HUES6 (cell line): ENCODE data around the gene LIFR.
"Not testable (repeated sequence)": the region's sequence is repeated elsewhere in the genome, so short reads cannot be mapped to it uniquely, and the experiment has no call there.

ENCODE experiments used
- H3K27ac ChIP-seq: 2 replicates; pipeline ENCODE4 v1.7.0; 2013; ENCODE audit warnings: low read depth, mild to moderate bottlenecking, low read length, inconsistent platforms
- H3K27me3 ChIP-seq: 2 replicates; pipeline ENCODE4 v1.6.1; 2013; ENCODE audit warnings: low read length; ENCODE audit not compliant: control insufficient read depth, insufficient read depth
- H3K36me3 ChIP-seq: 2 replicates; pipeline ENCODE4 v1.6.1; 2013; ENCODE audit warnings: low read length; ENCODE audit not compliant: control insufficient read depth, insufficient read depth
- H3K4me1 ChIP-seq: 2 replicates; pipeline ENCODE4 v1.6.1; 2013; ENCODE audit warnings: low read length; ENCODE audit not compliant: control insufficient read depth, insufficient read depth
- H3K4me3 ChIP-seq: 2 replicates; pipeline ENCODE4 v1.5.1; 2013; ENCODE audit warnings: low read depth, low read length
- H3K9ac ChIP-seq: one replicate; pipeline ENCODE4 v1.6.1; 2013; ENCODE audit warnings: mild to moderate bottlenecking, low read length
- H3K9me3 ChIP-seq: 2 replicates; pipeline ENCODE4 v1.6.1; 2013; ENCODE audit warnings: low read depth, low read length; ENCODE audit not compliant: control insufficient read depth, insufficient read depth

LIFR gene

DNA sequence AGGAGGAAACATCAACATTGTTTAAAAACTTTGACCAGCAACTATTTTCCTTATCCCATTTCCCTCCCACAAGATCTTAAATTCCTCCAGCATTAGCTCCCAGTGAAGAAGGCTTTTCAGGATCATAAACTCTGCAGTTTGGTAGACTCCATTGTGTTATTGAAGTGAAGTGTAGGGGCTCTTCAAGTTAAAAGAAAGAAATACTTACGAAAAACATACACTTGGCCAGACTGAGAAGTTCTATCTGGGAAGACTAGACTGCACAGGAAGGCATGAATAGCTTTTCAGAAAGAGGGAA is 22.3 kb downstream of the LIFR start:
- Histone ChIP-seq H3K27me3 (no peaks in the 10 kb centered on the region), H3K27ac (no peak overlapping the region), H3K36me3 (no peaks in the 10 kb centered on the region), H3K9ac (no peak overlapping the region), H3K4me3 (no peak overlapping the region), H3K4me1 (peaks cover 24% of the 10 kb centered on the region), H3K9me3 (no peaks in the 10 kb centered on the region)

DNA sequence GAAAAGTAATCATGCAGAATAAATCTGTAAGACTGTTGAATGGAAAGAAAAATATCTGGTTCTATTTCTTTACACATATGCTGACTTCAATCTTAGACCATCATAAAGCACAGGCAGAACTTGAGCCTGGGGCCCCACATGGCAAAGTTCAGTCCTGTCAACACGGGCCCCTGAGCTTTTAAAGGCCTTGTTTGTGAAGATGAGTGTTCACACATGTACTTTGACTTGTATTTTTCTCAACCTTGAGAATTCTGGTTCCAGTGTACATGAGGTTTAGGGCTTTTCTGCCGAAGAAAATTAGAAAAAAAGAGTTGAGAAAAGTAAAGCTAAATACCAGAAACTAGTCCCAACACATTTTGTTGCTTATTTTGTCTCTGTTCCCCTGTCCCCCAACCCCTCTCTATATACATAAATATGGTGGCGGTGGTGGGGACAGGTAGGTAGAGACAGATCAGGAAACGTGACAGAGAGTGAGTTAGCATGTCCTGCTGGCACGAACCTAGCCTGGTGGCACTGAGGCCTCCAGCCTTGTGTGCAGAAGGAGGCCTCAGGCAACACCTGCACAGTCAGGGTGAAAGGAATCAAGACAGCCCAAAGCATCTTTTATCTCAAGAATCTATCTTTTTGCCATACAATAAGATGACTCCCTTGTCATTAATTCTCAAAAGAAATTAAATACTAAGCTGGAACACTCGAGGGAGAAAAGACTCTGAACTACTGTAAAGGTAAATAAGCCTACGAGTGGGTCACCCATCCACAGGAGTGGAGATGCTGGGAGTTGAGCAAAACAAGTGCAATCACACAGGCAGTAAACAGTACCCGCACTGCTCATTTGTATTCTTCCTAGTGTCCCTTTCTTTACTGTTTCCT is 22.9 kb downstream of the LIFR start:
- peaks cover 23% of the 10 kb centered on the region for H3K4me1 ChIP-seq
- no peaks in the 10 kb centered on the region for H3K9me3 ChIP-seq
- no peak overlapping the region for H3K4me3 ChIP-seq
- no peaks in the 10 kb centered on the region for H3K36me3 ChIP-seq
- no peak overlapping the region for H3K27ac ChIP-seq
- H3K9ac ChIP-seq, result no peak overlapping the region
- no peaks in the 10 kb centered on the region for H3K27me3 ChIP-seq

DNA sequence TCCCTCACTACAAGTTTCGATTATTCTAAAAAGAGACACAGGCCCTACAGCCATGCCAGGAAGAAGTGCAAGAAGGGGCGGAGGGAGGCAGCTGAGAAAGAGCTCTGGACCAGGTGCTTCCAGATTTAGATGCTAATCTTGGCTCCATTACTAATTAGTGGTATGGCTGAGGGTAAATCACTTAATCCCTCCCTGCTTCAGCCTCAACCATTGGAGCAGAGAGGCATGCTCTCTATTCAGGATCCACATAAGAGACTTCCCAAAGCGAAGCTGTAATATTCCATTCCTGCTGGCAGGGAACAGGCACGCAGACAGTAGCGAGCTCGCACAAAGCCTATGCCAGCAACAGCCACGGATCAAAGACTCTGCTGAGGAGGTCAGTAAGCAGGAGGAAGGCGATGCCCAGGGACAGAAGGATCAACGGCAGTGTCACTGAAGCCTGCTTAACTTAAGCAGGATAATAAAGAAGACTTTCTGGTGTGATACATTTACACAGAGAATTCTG is 24.2 kb downstream of the LIFR start:
- no peak overlapping the region for H3K9ac ChIP-seq
- peaks cover 17% of the 10 kb centered on the region for H3K4me1 ChIP-seq
- H3K4me3 ChIP-seq, result no peak overlapping the region

DNA sequence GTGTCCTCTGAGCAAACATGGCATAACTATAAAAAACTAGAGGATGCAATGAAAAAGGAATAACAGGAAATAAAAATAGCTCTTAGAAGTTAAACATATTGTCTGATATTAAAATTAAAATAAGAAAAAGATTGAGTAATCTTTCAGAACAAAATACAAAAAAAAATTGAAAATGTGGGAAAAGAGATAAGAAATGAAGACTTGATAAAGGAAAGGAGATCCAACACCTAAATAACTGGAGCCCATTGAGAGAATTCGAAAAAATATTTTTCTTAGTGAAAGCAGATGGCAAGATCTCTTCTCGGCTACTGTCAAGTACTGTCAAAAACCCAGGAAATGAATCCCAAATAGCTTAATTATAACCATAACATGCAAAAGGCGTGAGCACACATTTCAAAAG is 24.9 kb downstream of the LIFR start:
- no peaks in the 10 kb centered on the region for H3K27me3 ChIP-seq
- peaks cover 17% of the 10 kb centered on the region for H3K4me1 ChIP-seq
- H3K4me3 ChIP-seq, result no peak overlapping the region
- H3K27ac ChIP-seq, result no peak overlapping the region
- no peak overlapping the region for H3K9ac ChIP-seq
- H3K9me3 ChIP-seq, result no peaks in the 10 kb centered on the region
- peaks cover 4% of the 10 kb centered on the region; the same call in 1 of the 2 replicates for H3K36me3 ChIP-seq

More for the DNA sequence above, 24.2 kb downstream of the LIFR start:
- H3K36me3 ChIP-seq, result no peaks in the 10 kb centered on the region
- no peaks in the 10 kb centered on the region for H3K27me3 ChIP-seq
- no peak overlapping the region for H3K27ac ChIP-seq
- no peaks in the 10 kb centered on the region for H3K9me3 ChIP-seq

DNA sequence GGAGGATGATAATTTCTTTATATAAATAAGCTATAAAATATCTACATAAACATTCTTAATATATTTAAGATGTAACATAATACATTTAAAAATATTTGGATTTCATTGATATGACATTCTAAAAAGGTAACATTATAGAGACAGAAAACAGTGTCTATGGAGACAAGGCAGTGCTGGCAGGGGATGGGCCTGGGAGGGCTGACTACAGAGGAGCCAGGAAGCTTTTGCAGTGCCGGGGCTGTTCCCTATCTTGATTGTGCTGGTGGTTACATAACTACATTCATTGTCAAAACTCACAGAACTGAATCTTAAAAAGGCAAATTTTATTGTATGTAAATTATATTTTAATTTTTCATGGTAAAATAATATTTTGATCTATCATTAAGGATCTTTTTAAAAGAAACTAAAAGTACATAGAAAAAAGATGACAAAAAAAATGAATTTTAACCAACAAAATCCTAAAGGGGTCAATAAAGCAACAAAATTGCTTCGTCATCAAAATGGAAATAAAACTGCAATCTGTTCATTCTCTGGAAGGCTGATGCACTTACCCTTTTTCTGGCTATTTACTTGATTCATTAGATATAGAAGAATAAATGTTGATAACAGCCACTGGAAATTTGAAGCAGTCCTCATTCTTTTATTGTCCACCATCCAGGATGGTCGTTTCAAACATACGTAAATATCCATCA is 26.3 kb downstream of the LIFR start:
- Histone ChIP-seq H3K9ac (no peak overlapping the region), H3K9me3 (no peaks in the 10 kb centered on the region), H3K4me3 (no peak overlapping the region), H3K27ac (no peak overlapping the region), H3K27me3 (no peaks in the 10 kb centered on the region), H3K4me1 (peaks cover 20% of the 10 kb centered on the region), H3K36me3 (peaks cover 6% of the 10 kb centered on the region; the same call in 1 of the 2 replicates)

DNA sequence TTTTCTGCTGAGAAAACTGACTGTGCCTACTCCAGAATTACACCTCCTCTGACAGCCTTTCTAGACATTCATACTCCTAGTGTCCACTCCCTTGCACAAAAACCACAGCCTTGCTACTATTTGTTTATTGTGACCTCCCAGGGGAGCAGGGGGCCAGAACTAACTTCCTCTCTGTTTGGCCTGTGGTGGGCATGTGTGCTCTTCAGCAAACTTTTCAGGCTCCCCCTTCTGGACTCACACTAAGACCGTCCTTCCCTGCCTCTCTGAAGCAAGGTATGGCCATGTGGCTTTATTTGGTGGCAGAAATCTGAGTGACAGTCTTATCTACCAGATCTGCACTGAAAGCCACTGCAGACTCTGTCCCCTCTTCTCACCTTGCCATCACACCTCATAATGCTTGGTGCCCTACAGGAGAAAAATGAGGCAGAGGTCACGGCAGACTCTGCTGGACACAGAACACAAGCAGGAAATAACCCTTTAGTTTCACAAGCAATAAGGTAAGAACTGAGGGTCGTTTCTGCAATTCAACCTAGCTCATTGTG is 28.2 kb downstream of the LIFR start:
- peaks cover 17% of the 10 kb centered on the region for H3K4me1 ChIP-seq
- H3K36me3 ChIP-seq, result peaks cover 6% of the 10 kb centered on the region; the same call in 1 of the 2 replicates
- no peak overlapping the region for H3K4me3 ChIP-seq
- no peak overlapping the region for H3K9ac ChIP-seq
- no peaks in the 10 kb centered on the region for H3K27me3 ChIP-seq
- H3K9me3 ChIP-seq, result no peaks in the 10 kb centered on the region
- H3K27ac ChIP-seq, result no peak overlapping the region

DNA sequence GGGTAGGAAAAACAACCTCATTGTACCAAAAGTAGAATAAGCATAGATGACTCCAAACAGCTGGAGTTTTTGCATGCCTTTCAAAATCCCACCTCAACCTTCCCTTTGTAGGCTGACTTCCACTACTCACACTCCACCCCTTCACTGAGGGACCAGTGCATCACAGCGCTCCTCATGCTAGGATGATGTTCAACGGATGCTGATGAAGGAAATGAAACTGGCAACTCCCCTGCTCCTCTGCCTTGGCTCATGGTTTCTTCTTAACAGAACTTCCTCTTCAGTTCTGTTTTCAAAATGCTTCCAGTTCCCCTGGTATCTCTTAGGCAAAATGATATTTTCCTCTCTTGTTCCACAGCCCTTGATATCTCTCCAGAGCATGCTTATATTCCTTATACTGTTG is 29.0 kb downstream of the LIFR start:
- Histone ChIP-seq H3K36me3 (peaks cover 6% of the 10 kb centered on the region; the same call in 1 of the 2 replicates), H3K9me3 (no peaks in the 10 kb centered on the region), H3K27me3 (no peaks in the 10 kb centered on the region), H3K4me3 (no peak overlapping the region), H3K4me1 (peaks cover 9% of the 10 kb centered on the region; the same call in 1 of the 2 replicates), H3K27ac (no peak overlapping the region), H3K9ac (no peak overlapping the region)

DNA sequence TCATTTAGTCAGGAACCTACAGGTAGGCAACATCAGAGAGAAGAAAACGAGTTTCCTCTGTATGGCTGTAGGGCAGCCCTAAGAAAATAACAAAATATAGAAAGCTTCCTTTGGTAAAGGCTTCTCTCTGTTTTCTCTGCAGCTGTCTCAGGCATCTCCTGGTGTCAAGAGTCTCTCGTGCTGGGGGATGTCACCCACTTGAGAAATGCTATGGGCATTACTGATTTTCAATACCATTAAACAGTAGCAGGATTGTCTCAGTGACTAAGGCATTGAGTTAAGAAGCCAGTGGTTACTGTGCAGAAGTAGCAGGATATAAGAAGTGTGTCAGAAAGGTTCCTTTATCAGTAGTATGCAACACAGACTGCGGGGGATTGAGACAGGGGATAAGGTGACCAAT is 32.4 kb downstream of the LIFR start:
- H3K9me3 ChIP-seq, result no peaks in the 10 kb centered on the region
- H3K36me3 ChIP-seq, result peaks cover 18% of the 10 kb centered on the region
- no peak overlapping the region for H3K27ac ChIP-seq
- no peaks in the 10 kb centered on the region for H3K27me3 ChIP-seq
- no peak overlapping the region for H3K9ac ChIP-seq
- H3K4me3 ChIP-seq, result no peak overlapping the region
- 0 out of 2 replicates have a peak, but pooled peaks cover 3% of the 10 kb centered on the region for H3K4me1 ChIP-seq

DNA sequence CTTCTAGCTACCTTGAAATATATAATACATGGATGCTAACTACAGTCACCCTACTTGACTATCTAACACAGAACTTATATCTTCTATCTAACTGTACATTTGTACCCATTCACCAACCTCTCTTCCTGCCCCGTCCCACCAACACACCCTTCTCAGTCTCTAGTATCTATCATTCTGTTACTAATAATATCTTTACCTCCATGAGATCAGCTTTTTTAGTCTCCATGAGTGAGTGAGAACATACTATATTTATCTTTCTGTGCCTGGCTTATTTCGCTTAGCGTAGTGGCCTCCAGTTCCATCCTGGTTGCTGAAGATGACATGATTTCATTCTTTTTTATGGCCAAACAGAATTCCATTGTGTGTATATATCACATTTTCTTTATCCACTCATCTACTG is 37.0 kb downstream of the LIFR start:
- no peak overlapping the region for H3K4me3 ChIP-seq
- H3K9me3 ChIP-seq, result no peaks in the 10 kb centered on the region
- H3K4me1 ChIP-seq, result no peaks in the 10 kb centered on the region
- H3K9ac ChIP-seq, result no peak overlapping the region
- no peaks in the 10 kb centered on the region for H3K27me3 ChIP-seq
- no peak overlapping the region for H3K27ac ChIP-seq
- peaks cover 12% of the 10 kb centered on the region for H3K36me3 ChIP-seq

DNA sequence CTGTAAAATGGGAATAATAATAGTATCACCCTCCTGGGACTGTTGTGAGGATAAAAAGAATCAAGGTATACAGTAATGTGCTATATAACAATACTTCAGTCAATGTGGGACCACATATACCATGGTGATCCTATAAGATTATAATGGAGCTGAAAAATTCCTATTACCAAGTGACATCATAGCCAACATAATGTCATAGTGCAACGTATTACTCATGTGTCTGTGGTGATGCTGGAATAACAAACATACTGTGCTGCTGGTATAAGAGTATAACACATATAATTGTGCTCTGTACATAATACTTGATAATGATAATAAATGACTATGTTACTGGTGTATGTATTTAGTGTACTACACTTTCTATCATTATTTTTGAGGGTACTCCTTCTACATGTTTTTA is 38.1 kb downstream of the LIFR start:
- H3K4me3 ChIP-seq, result no peak overlapping the region

DNA sequence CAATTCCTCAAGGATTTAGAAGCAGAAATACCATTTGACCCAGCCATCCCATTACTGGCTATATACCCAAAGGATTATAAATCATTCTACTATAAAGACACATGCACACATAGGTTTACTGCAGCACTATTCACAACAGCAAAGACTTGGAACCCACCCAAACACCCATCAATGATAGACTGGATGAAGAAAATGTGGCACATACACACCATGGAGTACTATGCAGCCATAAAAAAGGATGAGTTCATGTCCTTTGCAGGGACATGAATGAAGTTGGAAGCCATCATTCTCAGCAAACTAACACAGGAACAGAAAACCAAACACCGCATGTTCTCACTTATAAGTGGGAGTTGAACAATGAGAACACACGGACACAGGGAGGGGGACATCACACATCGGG is 39.8 kb downstream of the LIFR start:
- not testable (repeated sequence) for H3K4me1 ChIP-seq, H3K9ac ChIP-seq, H3K27me3 ChIP-seq, H3K4me3 ChIP-seq, H3K9me3 ChIP-seq, H3K27ac ChIP-seq, H3K36me3 ChIP-seq

More for the DNA sequence above, 38.1 kb downstream of the LIFR start:
- Histone ChIP-seq H3K27ac (no peak overlapping the region), H3K9ac (no peak overlapping the region), H3K27me3 (no peaks in the 10 kb centered on the region), H3K9me3 (no peaks in the 10 kb centered on the region), H3K4me1 (no peaks in the 10 kb centered on the region), H3K36me3 (peaks cover 12% of the 10 kb centered on the region)
